MCF 10A (cell line): Measurements from ENCODE around the gene MYB. TPM values are rescaled to one million over a fixed set of nuclear protein-coding genes. Genes with fewer than 3 reads are reported as not detected.

Experiments used
- BruUV-seq: library from RNA; stranded (reverse); fragments of 400-500 nt; replicated peaks from 2 replicates; lab custom pipeline; 2021; lab: Mats Ljungman, UMichigan
- CTCF ChIA-PET: fragments of 300-600 bp; sonication (Branson Sonifier 250); formaldehyde crosslinking; extraction: SDS; loops from one replicate; lab custom pipeline; 2021; ENCODE audit warnings: antibody characterized with exemption, inconsistent platforms; lab: Yijun Ruan, JAX
- POLR2A ChIA-PET: fragments of 300-600, 350-650 bp; sonication (Branson Sonifier 250); formaldehyde crosslinking; extraction: SDS; loops from one replicate; lab custom pipeline; 2020; ENCODE audit warnings: antibody characterized with exemption, inconsistent platforms; lab: Yijun Ruan, JAX
- DNase-seq: peaks from one replicate; pipeline ENCODE4 v3.0.0-alpha.2; 2018; ENCODE audit not compliant: unreplicated experiment
- H3K27ac Mint-ChIP-seq: one replicate; pipeline ENCODE4 v1.8.0; 2022; ENCODE audit warnings: mild to moderate bottlenecking, low read depth, mixed read lengths; ENCODE audit not compliant: unreplicated experiment
- H3K27me3 Mint-ChIP-seq: one replicate; pipeline ENCODE4 v1.8.0; 2022; ENCODE audit warnings: mixed read lengths; ENCODE audit not compliant: insufficient read depth, unreplicated experiment
- H3K36me3 Mint-ChIP-seq: one replicate; pipeline ENCODE4 v1.8.0; 2022; ENCODE audit warnings: mild to moderate bottlenecking, moderate library complexity, mixed read lengths; ENCODE audit not compliant: insufficient read depth, unreplicated experiment
- H3K4me1 Mint-ChIP-seq: one replicate; pipeline ENCODE4 v1.8.0; 2022; ENCODE audit warnings: mixed read lengths; ENCODE audit not compliant: insufficient read depth, unreplicated experiment
- H3K4me3 Mint-ChIP-seq: one replicate; pipeline ENCODE4 v1.8.0; 2022; ENCODE audit warnings: mild to moderate bottlenecking, moderate library complexity, mixed read lengths; ENCODE audit not compliant: unreplicated experiment
- H3K9me3 Mint-ChIP-seq: one replicate; pipeline ENCODE4 v1.8.0; 2022; ENCODE audit warnings: mixed read lengths; ENCODE audit not compliant: unreplicated experiment
- intact Hi-C: fragments of 100-400 bp; cut with micrococcal nuclease; formaldehyde crosslinking; loops from 2 replicates; pipeline ENCODE4 v1.14.1; 2022
- total RNA-seq: library from RNA; stranded (reverse); gene quantifications from 2 replicates; pipeline ENCODE4 v1.2.3, GENCODE V29; 2022
- TF ChIP-seq, protein P1 (sequence below): fragments of 200-600 bp; IDR thresholded peaks from one replicate; pipeline ENCODE4 v1.8.0; 2022; ENCODE audit warnings: antibody characterized with exemption, mild to moderate bottlenecking; ENCODE audit not compliant: unreplicated experiment

MYB gene
- total RNA-seq, 1 experiment from 2014 or later: not detected

DNA sequence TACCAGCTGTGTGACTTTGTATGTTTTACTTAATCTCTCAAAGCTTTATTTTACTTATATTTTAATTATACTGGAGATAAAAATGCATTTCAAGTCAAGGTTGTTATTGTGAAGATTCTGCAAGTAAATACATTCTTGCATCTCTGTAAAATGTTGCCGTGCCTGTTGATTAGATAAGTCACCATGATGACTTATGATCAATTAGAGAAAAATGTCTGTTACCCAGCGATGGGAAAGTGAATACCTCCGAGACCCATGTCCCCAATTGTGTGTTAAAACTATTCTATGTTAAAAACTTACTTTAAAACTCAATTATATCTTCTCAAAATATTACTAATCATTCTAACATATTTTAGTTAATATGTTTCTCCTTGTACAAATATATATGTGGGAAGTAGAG is 39.9 kb downstream of the MYB start:
- TF ChIP-seq, protein P1, sequence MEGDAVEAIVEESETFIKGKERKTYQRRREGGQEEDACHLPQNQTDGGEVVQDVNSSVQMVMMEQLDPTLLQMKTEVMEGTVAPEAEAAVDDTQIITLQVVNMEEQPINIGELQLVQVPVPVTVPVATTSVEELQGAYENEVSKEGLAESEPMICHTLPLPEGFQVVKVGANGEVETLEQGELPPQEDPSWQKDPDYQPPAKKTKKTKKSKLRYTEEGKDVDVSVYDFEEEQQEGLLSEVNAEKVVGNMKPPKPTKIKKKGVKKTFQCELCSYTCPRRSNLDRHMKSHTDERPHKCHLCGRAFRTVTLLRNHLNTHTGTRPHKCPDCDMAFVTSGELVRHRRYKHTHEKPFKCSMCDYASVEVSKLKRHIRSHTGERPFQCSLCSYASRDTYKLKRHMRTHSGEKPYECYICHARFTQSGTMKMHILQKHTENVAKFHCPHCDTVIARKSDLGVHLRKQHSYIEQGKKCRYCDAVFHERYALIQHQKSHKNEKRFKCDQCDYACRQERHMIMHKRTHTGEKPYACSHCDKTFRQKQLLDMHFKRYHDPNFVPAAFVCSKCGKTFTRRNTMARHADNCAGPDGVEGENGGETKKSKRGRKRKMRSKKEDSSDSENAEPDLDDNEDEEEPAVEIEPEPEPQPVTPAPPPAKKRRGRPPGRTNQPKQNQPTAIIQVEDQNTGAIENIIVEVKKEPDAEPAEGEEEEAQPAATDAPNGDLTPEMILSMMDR: no peak
- intact Hi-C loops: no loop called here
- H3K4me3 Mint-ChIP-seq: no peak overlapping the region
- H3K27ac Mint-ChIP-seq: no peak overlapping the region
- no peaks in the 10 kb centered on the region for H3K36me3 Mint-ChIP-seq
- no peaks in the 10 kb centered on the region for H3K27me3 Mint-ChIP-seq
- DNase-seq: no peak
- ChIA-PET POLR2A (no interaction called here), CTCF (interaction anchor here (0.7 kb wide), 1 partner anchor 9 kb away, joined by 3 read pairs; no protein-coding TSS in a partner anchor)
- no TSS peak for BruUV-seq
- no peaks in the 10 kb centered on the region for H3K4me1 Mint-ChIP-seq
- H3K9me3 Mint-ChIP-seq: no peaks in the 10 kb centered on the region

DNA sequence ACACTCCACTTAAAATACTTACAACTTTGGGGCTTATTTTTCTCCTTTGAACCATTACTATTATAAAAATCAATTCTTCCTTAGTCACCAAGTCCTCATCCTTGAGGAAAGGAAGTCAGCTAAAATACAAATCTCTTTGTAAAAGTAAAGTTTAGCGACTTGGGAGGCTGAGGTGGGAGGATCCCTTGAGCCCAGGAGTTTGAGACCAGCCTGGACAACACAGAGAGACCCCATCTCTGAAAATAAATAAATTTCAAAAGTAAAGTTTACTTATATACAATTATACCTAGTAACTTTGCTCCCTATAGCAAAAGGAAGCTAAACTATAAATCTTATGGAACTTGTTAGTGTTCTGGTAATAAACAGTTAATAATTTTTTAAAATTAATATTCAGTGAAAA is 40.4 kb downstream of the MYB start:
- ChIA-PET CTCF (interaction anchor here (0.7 kb wide), 1 partner anchor 9 kb away, joined by 3 read pairs; no protein-coding TSS in a partner anchor), POLR2A (no interaction called here)
- Mint-ChIP-seq H3K9me3 (no peaks in the 10 kb centered on the region), H3K27me3 (no peaks in the 10 kb centered on the region), H3K27ac (no peak overlapping the region), H3K36me3 (no peaks in the 10 kb centered on the region), H3K4me1 (no peaks in the 10 kb centered on the region), H3K4me3 (no peak overlapping the region)
- no peak for DNase-seq
- no TSS peak for BruUV-seq
- TF ChIP-seq, protein P1: no peak
- intact Hi-C loops: no loop called here

DNA sequence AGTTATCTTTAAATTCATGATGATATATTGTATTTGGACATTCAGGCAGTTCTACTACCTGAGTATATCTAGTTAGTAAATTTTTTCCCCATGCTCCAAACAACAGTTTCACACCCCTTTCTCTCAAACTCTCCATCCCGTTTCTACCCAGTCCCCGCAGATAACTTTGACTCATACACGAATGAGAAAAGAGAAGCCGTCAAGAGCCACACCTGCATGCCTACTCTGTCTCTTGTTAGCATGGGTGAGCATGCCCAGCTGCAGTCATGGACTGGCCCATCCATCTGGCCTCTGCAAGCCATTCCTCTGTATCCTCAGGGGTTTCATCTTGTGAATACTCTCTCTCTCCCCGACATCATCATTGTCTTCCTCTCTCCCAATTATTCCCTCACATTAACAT is 41.5 kb downstream of the MYB start:
- DNase-seq: no peak
- ChIA-PET CTCF (no interaction called here), POLR2A (no interaction called here)
- Mint-ChIP-seq H3K27me3 (no peaks in the 10 kb centered on the region), H3K27ac (no peak overlapping the region), H3K4me3 (no peak overlapping the region), H3K9me3 (no peaks in the 10 kb centered on the region), H3K36me3 (no peaks in the 10 kb centered on the region), H3K4me1 (no peaks in the 10 kb centered on the region)
- intact Hi-C loops: no loop called here
- BruUV-seq: no TSS peak
- TF ChIP-seq, protein P1: no peak

DNA sequence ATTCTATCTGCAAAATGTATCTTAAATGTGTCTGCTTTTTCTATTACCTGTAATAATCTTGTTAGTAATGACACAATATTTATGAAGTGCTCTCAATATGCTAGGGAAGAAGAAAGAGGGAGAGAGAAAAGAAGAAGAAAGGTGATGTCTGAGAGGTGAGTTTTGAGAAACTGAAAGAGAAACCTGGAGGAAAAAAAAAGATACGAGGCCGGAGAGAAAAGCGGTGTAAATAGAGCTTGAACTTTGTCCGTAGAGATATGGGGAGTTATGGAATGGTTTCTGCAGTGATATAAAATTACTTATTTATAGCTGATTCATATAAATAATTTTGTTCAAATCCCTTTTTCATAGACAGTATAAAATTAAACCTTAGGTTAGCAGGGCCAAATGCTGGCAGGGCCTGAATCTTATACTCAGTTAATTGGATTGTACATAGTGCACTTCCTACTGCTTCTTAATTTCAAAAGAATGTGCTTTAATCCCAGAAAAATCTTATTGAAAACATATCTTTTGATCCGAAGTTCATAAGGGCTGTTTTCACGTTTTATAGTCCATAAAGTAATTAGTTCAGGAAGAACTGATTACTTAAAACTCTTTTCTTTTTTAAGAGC is 43.0 kb downstream of the MYB start:
- Mint-ChIP-seq H3K27ac (no peak overlapping the region), H3K9me3 (no peaks in the 10 kb centered on the region), H3K4me1 (no peaks in the 10 kb centered on the region), H3K36me3 (no peaks in the 10 kb centered on the region), H3K27me3 (no peaks in the 10 kb centered on the region), H3K4me3 (no peak overlapping the region)
- DNase-seq: no peak
- TF ChIP-seq, protein P1: no peak
- POLR2A ChIA-PET: interaction anchor here (0.7 kb wide), 1 partner anchor 108 kb away, joined by 3 read pairs; no protein-coding TSS in a partner anchor
- CTCF ChIA-PET: no interaction called here
- BruUV-seq: no TSS peak
- intact Hi-C loops: no loop called here
